WERI-Rb-1 (cell line): ENCODE data around the gene PITX2.

Experiments used
- DNase-seq: peaks from one replicate; pipeline ENCODE4 v3.0.0-alpha.2; 2020
- H3K27ac ChIP-seq: fragments of 250-450 bp; sonication (Bioruptor Pico); 2 replicates; pipeline ENCODE4 v1.5.1; 2020; ENCODE audit warnings: mild to moderate bottlenecking, moderate library complexity
- H3K27me3 ChIP-seq: fragments of 250-450 bp; sonication (Bioruptor Pico); 2 replicates; pipeline ENCODE4 v1.5.1; 2021; ENCODE audit warnings: mild to moderate bottlenecking, low read depth, moderate library complexity; ENCODE audit not compliant: insufficient read depth, severe bottlenecking
- H3K36me3 ChIP-seq: fragments of 250-450 bp; sonication (Bioruptor Pico); 2 replicates; pipeline ENCODE4 v1.5.1; 2020; ENCODE audit warnings: mild to moderate bottlenecking, moderate library complexity
- H3K4me3 ChIP-seq: 2 replicates; pipeline ENCODE4 v1.5.1; 2011; ENCODE audit warnings: low read depth, mild to moderate bottlenecking, control low read depth, low read length
- H3K9me3 ChIP-seq: fragments of 250-450 bp; sonication (Bioruptor Pico); 2 replicates; pipeline ENCODE4 v1.5.1; 2021; ENCODE audit warnings: mild to moderate bottlenecking, moderate library complexity; ENCODE audit not compliant: severe bottlenecking
- TF ChIP-seq, protein P1 (sequence below): IDR thresholded peaks from 2 replicates; pipeline ENCODE4 v1.5.1; 2011; ENCODE audit warnings: low read depth, mild to moderate bottlenecking, control low read depth, inconsistent platforms, low read length

PITX2 gene

GRCh38 chr4:110612631-110613269, 10.1 kb downstream of the PITX2 start:
- H3K9me3 ChIP-seq: peaks cover 16% of the 10 kb centered on the region
- peaks cover 95% of the 10 kb centered on the region for H3K27me3 ChIP-seq
- no peak overlapping the region for H3K27ac ChIP-seq
- TF ChIP-seq, protein P1, sequence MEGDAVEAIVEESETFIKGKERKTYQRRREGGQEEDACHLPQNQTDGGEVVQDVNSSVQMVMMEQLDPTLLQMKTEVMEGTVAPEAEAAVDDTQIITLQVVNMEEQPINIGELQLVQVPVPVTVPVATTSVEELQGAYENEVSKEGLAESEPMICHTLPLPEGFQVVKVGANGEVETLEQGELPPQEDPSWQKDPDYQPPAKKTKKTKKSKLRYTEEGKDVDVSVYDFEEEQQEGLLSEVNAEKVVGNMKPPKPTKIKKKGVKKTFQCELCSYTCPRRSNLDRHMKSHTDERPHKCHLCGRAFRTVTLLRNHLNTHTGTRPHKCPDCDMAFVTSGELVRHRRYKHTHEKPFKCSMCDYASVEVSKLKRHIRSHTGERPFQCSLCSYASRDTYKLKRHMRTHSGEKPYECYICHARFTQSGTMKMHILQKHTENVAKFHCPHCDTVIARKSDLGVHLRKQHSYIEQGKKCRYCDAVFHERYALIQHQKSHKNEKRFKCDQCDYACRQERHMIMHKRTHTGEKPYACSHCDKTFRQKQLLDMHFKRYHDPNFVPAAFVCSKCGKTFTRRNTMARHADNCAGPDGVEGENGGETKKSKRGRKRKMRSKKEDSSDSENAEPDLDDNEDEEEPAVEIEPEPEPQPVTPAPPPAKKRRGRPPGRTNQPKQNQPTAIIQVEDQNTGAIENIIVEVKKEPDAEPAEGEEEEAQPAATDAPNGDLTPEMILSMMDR: no peak
- H3K36me3 ChIP-seq: no peaks in the 10 kb centered on the region
- DNase-seq: no peak
- no peak overlapping the region for H3K4me3 ChIP-seq

GRCh38 chr4:110611968-110612447, 10.9 kb downstream of the PITX2 start:
- Histone ChIP-seq H3K9me3 (peaks cover 16% of the 10 kb centered on the region), H3K4me3 (no peak overlapping the region), H3K27ac (no peak overlapping the region), H3K27me3 (peaks cover 87% of the 10 kb centered on the region), H3K36me3 (no peaks in the 10 kb centered on the region)
- no peak for DNase-seq
- TF ChIP-seq, protein P1: no peak

DNA sequence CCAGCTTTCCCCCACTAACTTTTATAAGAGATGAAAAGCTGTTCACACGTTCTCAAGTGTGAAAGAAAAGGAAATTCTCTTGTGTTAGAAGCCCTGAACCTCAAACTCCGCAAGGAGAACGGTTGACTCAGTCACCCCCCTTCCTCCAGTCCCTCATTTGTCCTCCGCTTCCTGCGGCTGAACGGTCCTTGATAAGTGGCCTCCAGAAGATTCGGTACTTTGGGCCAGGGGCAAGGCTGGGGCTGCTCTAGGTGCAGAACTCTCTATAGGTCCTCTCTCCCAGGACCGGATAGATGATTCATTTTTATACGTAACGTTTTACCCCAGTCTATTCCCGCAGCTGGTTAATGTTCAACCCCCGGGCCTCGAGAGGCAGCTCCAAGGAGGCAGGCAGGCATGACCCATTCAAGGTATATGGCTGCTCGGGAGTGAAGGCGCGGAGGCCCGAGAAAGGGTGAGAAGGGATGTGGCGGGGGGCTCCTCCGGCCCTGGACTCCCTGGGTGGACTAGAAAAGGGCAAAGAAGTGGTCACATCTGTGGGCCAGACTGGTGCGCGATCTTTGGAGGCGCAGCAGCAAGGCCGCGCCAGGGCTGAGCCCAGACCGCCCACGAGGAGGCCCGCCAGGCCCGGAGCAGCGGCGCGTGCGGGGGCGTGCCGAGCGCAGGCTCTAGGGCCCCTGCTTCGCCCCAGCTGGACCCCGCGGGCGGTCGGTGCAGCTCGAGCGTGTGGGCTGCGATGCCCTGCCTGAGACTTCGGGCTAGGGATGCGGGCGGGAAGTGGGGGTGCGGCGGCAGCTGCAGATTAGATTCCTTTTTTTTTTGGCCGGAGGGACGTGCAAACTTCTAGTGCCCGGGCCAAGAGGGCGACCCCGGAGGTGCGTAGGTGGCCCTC, 11.7 kb downstream of the PITX2 start:
- no peak for DNase-seq
- Histone ChIP-seq H3K4me3 (no peak overlapping the region), H3K27me3 (peaks cover 79% of the 10 kb centered on the region), H3K9me3 (peaks cover 19% of the 10 kb centered on the region), H3K36me3 (no peaks in the 10 kb centered on the region), H3K27ac (no peak overlapping the region)
- TF ChIP-seq, protein P1: no peak

DNA sequence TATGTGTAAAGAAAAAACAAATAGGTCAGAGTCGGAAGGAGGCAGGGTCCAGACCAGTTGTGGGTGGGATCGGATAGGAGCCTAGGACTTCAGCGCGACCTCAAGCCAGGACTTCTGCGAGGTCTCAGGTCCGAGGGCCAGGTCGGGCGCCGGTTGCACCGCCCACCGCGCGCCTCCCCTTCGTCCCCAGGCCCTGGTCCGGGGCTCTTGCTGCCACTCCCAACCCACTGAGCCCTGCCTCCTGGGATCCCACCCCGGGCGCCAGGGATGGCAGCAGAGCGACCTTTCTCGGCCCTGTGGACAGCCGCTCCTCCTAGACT, 12.3 kb downstream of the PITX2 start:
- Histone ChIP-seq H3K27ac (no peak overlapping the region), H3K36me3 (no peaks in the 10 kb centered on the region), H3K4me3 (no peak overlapping the region), H3K9me3 (peaks cover 19% of the 10 kb centered on the region), H3K27me3 (peaks cover 77% of the 10 kb centered on the region)
- TF ChIP-seq, protein P1: no peak
- no peak for DNase-seq

DNA sequence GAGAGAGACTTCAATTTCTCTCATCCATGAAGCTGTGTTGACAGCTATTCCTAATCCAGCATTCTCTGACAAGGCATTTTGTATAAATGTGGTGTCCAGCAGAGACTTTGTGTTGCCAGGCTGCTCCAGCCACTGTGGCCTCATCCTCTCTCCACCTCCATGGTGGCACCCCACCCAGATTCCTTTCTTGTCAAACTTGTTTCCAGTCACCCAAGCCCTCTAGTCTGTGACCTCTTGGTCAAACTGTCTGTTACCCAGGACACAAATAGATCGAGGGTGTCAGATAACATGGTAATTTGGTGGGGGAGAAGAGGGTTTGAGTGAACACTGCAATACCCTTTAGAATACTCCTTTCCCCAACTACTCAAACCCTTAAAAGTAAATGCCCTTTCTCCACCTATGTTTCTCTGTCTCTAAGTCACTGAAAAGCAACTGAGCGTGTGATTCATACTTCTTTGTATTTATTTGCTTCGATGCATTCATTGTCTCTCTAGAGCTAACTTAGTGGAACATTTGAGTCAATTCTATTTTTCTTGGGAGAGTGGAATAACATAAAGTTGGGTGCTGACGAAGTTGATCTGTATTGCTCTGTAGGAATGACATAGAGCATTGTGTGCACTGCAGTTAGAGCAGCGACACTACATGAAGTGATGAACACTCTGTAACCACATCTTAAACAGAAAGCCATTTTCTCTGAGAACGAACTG, 13.7 kb downstream of the PITX2 start:
- Histone ChIP-seq H3K4me3 (no peak overlapping the region), H3K27me3 (peaks cover 69% of the 10 kb centered on the region), H3K36me3 (no peaks in the 10 kb centered on the region), H3K9me3 (peaks cover 14% of the 10 kb centered on the region), H3K27ac (no peak overlapping the region)
- no peak for DNase-seq
- TF ChIP-seq, protein P1: no peak
